Body of pancreas (tissue), 4 donors: ENCODE results near the gene GALP.

Experiments used
- CTCF ChIP-seq, 7 experiments: fragments of 450-650 bp in 4 of 7; fragments of 200-600 bp in 3 of 7; sonication (generic) in 3 of 7; IDR thresholded peaks; one replicate each; pipeline ENCODE4 v1.5.1; 2016 to 2019; ENCODE audit warnings: antibody characterized with exemption in 7 of 7
- POLR2A ChIP-seq, 3 donors: fragments of 450-650 bp; IDR thresholded peaks; one replicate each; pipeline ENCODE4 v1.6.1; 2016; ENCODE audit warnings: antibody characterized with exemption in 3 of 3, mild to moderate bottlenecking in 2 of 3

GRCh38 chr19:56152644-56153043 is 23.2 kb upstream of the GALP start:
- no peak for TF ChIP-seq CTCF (IDR thresholded peaks at IDR 0.05)
- no peak for TF ChIP-seq POLR2A (IDR thresholded peaks at IDR 0.05)
